ENCODE data around the gene SYNGAP1.

DNA sequence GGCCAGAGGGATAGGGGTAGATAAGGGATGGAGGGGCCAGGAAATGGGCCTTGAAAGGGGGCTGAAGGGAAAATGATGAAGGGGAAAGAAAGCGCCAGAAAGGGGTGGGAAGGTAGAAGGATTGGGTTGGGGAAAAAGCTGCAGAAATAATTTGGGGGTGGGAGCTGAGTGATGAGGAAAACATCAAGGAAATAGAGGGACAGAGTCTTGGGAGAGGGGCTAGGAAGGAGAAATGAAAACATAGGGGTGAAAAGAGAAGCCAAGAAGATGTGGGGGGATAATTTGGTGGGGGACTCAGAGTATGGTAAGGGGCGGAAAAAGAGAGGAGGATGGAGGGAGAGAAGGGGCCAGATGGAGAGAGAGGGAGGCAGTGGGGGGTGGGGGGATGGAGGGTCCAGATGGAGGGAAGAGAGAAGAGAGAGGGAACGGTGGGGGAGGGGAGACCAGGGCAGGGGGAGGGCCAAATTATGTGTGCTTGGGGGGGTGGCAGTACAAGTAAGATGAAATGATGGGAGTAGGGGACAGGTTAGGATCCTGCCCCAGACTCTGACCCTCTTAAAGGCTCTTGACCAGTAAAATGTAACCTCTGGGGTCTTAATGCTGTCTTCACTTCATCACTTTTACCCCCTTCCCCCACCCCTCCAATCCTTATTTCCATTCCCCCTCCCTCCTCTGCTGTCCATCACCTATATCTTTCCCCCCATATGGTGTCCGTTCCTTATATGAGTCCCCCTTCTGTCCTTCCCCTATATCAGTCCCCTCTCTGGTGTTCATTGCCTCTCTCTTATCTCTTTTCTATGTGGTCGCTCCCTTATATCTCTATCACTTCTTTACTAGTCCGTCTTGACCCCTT lies 852 bp downstream of the SYNGAP1 start:
- TF ChIP-seq REST (IDR thresholded peaks at IDR 0.05; ENCODE audit: insufficient read depth in 1 of 2, low read depth in 2 of 2, low read length in 1 of 2) (no peak), POLR2AphosphoS5 (IDR thresholded peaks at IDR 0.05; ENCODE audit: low read depth, low read length) (no peak)
- TF ChIP-seq, protein P1, sequence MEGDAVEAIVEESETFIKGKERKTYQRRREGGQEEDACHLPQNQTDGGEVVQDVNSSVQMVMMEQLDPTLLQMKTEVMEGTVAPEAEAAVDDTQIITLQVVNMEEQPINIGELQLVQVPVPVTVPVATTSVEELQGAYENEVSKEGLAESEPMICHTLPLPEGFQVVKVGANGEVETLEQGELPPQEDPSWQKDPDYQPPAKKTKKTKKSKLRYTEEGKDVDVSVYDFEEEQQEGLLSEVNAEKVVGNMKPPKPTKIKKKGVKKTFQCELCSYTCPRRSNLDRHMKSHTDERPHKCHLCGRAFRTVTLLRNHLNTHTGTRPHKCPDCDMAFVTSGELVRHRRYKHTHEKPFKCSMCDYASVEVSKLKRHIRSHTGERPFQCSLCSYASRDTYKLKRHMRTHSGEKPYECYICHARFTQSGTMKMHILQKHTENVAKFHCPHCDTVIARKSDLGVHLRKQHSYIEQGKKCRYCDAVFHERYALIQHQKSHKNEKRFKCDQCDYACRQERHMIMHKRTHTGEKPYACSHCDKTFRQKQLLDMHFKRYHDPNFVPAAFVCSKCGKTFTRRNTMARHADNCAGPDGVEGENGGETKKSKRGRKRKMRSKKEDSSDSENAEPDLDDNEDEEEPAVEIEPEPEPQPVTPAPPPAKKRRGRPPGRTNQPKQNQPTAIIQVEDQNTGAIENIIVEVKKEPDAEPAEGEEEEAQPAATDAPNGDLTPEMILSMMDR (IDR thresholded peaks at IDR 0.05), result no peak

All from Panc1 (cell line).